K562 (cell line): ENCODE data around the gene AFDN. TPM values are rescaled to one million over a fixed set of nuclear protein-coding genes. Genes with fewer than 3 reads are reported as not detected.

Source experiments
- ARID3A ChIP-seq: IDR thresholded peaks from 2 replicates; pipeline ENCODE4 v1.6.1; 2012; ENCODE audit warnings: low read depth, low read length, improper control_type of control experiment, borderline replicate concordance
- C11orf30 ChIP-seq: fragments of 450-650 bp; IDR thresholded peaks from 2 replicates; pipeline ENCODE4 v1.6.1; 2016; ENCODE audit warnings: low read depth, mild to moderate bottlenecking
- CHCHD3 ChIP-seq: fragments of 250-450 bp; sonication (Bioruptor Pico); IDR thresholded peaks from 2 replicates; pipeline ENCODE4 v2.1.2; 2022; ENCODE audit warnings: mild to moderate bottlenecking
- CTBP1 ChIP-seq: fragments of 450-650 bp; IDR thresholded peaks from 2 replicates; pipeline ENCODE4 v1.6.1; 2016; ENCODE audit warnings: borderline replicate concordance
- CXXC5 ChIP-seq: fragments of 250-450 bp; sonication (Bioruptor Pico); IDR thresholded peaks from 2 replicates; pipeline ENCODE4 v1.8.0; 2022; ENCODE audit warnings: inconsistent platforms, mild to moderate bottlenecking, moderate library complexity
- DIDO1 ChIP-seq: fragments of 450-650 bp; IDR thresholded peaks from 2 replicates; pipeline ENCODE4 v1.6.1; 2016; ENCODE audit warnings: low read depth, missing biosample characterization, missing genetic modification characterization
- E2F4 ChIP-seq: sonication (generic); formaldehyde crosslinking; IDR thresholded peaks from 2 replicates; pipeline ENCODE4 v1.8.0; 2022; ENCODE audit warnings: mild to moderate bottlenecking, low read depth, missing genetic modification reagents
- GABPB1 ChIP-seq: sonication (generic); formaldehyde crosslinking; IDR thresholded peaks from 2 replicates; pipeline ENCODE4 v1.8.0; 2022; ENCODE audit warnings: mild to moderate bottlenecking, missing genetic modification reagents
- HDAC2 ChIP-seq: fragments of 450-650 bp; IDR thresholded peaks from 2 replicates; pipeline ENCODE4 v1.6.1; 2016; ENCODE audit warnings: mild to moderate bottlenecking
- HDGF ChIP-seq: fragments of 450-650 bp; IDR thresholded peaks from 2 replicates; pipeline ENCODE4 v1.6.1; 2016
- MYNN ChIP-seq, 2 experiments: sonication (generic); formaldehyde crosslinking in 1 of 2; IDR thresholded peaks; 2 replicates each; pipeline versions ENCODE4 v1.5.0 to v1.6.1; 2016 to 2020; ENCODE audit warnings: antibody characterized with exemption in 1 of 2, missing genetic modification reagents in 1 of 2
- NELFE ChIP-seq: IDR thresholded peaks from 2 replicates; pipeline ENCODE4 v1.6.1; 2011; ENCODE audit warnings: mild to moderate bottlenecking; ENCODE audit not compliant: insufficient read depth, insufficient read length
- PHF8 ChIP-seq: fragments of 200-600 bp; sonication (generic); IDR thresholded peaks from 2 replicates; pipeline ENCODE4 v1.6.1; 2012; ENCODE audit warnings: mixed run types, mild to moderate bottlenecking, inconsistent platforms, low read length, moderate library complexity, borderline replicate concordance
- RCOR1 ChIP-seq, 2 experiments: IDR thresholded peaks; 2 replicates each; pipeline ENCODE4 v1.6.1; 2012; ENCODE audit warnings: low read depth in 2 of 2, low read length in 2 of 2, borderline replicate concordance in 1 of 2, improper control_type of control experiment in 1 of 2
- RNF2 ChIP-seq: sonication (generic); IDR thresholded peaks from 2 replicates; pipeline ENCODE4 v1.6.1; 2016
- SNIP1 ChIP-seq: fragments of 450-650 bp; IDR thresholded peaks from 2 replicates; pipeline ENCODE4 v1.7.1; 2017; ENCODE audit warnings: low read depth, mild to moderate bottlenecking
- STAG1 ChIP-seq: sonication (generic); formaldehyde crosslinking; IDR thresholded peaks from 2 replicates; pipeline ENCODE4 v1.5.0; 2020; ENCODE audit warnings: missing genetic modification reagents, borderline replicate concordance
- TEAD1 ChIP-seq, 2 experiments: fragments of 450-650 bp in 1 of 2; sonication (generic) in 1 of 2; formaldehyde crosslinking; IDR thresholded peaks; 2 replicates each; pipeline versions ENCODE4 v1.4.0 to v1.8.0; 2020 to 2022; ENCODE audit warnings: mild to moderate bottlenecking in 2 of 2, missing genetic modification reagents in 1 of 2
- XRCC3 ChIP-seq: fragments of 450-650 bp; IDR thresholded peaks from 2 replicates; pipeline ENCODE4 v1.6.1; 2017; ENCODE audit warnings: mild to moderate bottlenecking, moderate library complexity
- ZBTB11 ChIP-seq, 3 experiments: fragments of 200-800 bp in 1 of 3; fragments of 250-450 bp in 1 of 3; fragments of 450-650 bp in 1 of 3; sonication (Bioruptor Pico) in 1 of 3; sonication (Bioruptor generic) in 1 of 3; formaldehyde crosslinking in 1 of 3; IDR thresholded peaks; 2 replicates each; pipeline versions ENCODE4 v1.6.1 to v1.8.0; 2016 to 2022; ENCODE audit warnings: mild to moderate bottlenecking in 2 of 3, missing genetic modification characterization in 2 of 3, missing compliant biosample characterization in 1 of 3, moderate library complexity in 1 of 3
- ZBTB17 ChIP-seq: fragments of 450-650 bp; formaldehyde crosslinking; IDR thresholded peaks from 2 replicates; pipeline ENCODE4 v1.4.0; 2020; ENCODE audit warnings: mild to moderate bottlenecking
- ZNF316 ChIP-seq: fragments of 450-650 bp; IDR thresholded peaks from 2 replicates; pipeline ENCODE4 v1.6.1; 2016
- ZNF324 ChIP-seq: fragments of 250-450 bp; sonication (Bioruptor Pico); IDR thresholded peaks from 2 replicates; pipeline ENCODE4 v1.4.0; 2020; ENCODE audit warnings: mild to moderate bottlenecking
- ZNF444 ChIP-seq: fragments of 250-450 bp; sonication (Bioruptor Pico); IDR thresholded peaks from 2 replicates; pipeline ENCODE4 v1.4.0; 2020; ENCODE audit warnings: mild to moderate bottlenecking, moderate library complexity
- polyA plus RNA-seq, 8 experiments: library from polyadenylated mRNA; depleted of rRNA in 4 of 8; stranded (reverse) in 5 of 8; unstranded in 3 of 8; fragments of >200 nt; fragmentation: Nextera tagmentation in 2 of 8; fragmentation: Illumina TruSeq in 1 of 8; extraction: Ambion mirVana in 2 of 8; extraction: Trizol in 1 of 8; gene quantifications; 2 replicates each; pipeline versions ENCODE4 v1.2.1 to v1.2.3, GENCODE V29; 2011 to 2014; ENCODE audit warnings: inconsistent platforms in 1 of 8, missing spikeins in 1 of 8
- total RNA-seq, 7 experiments: library from RNA; depleted of rRNA in 6 of 7; stranded (reverse); fragments of >200 nt in 6 of 7; fragmentation: Illumina TruSeq in 2 of 7; extraction: Trizol in 2 of 7; gene quantifications; 2 replicates each; pipeline versions ENCODE4 v1.2.1 to v1.2.3, GENCODE V29; 2011 to 2021; ENCODE audit warnings: low replicate concordance in 1 of 7

Gene AFDN
- total and polyA plus RNA-seq, 9 of the 15 experiments (the other 6 are each of a cell fraction or from before 2014, with no cell fraction given): 7.2 to 129 (median 105) TPM

- TF ChIP-seq E2F4 (CRISPR knock-in tag): no peak
- TF ChIP-seq CTBP1: peak; percentile 90
- peak; percentile 53; the same call in 1 of the 2 replicates for TF ChIP-seq ZBTB17
- TF ChIP-seq XRCC3: no peak
- no peak for TF ChIP-seq CHCHD3 (CRISPR knock-in tag)
- 0 out of 4 replicates have a peak, but pooled peaks of 1 of the 2 experiments have one; percentile 55 for TF ChIP-seq TEAD1 (CRISPR knock-in tag; IDR thresholded peaks at IDR 0.05)
- TF ChIP-seq SNIP1: no peak
- TF ChIP-seq HDGF: no peak
- peak; percentile 58 for TF ChIP-seq ZNF316
- TF ChIP-seq CXXC5 (CRISPR knock-in tag): no peak
- no peak for TF ChIP-seq GABPB1
- no peak for TF ChIP-seq STAG1 (CRISPR knock-in tag)
- TF ChIP-seq PHF8: no peak
- TF ChIP-seq C11orf30: peak; percentile 46; the same call in 1 of the 2 replicates
- TF ChIP-seq HDAC2: peak; percentile 62; the same call in 1 of the 2 replicates
- no peak for TF ChIP-seq ZNF444 (CRISPR knock-in tag)
- TF ChIP-seq RNF2: 0 out of 2 replicates have a peak, but pooled peaks have one; percentile 46
- peak in 1 of 2 experiments; percentile 88; a peak in 2 of 4 replicates for TF ChIP-seq RCOR1 (IDR thresholded peaks at IDR 0.05; ENCODE audit: borderline replicate concordance in 1 of 2, low read depth in 2 of 2, low read length in 2 of 2)
- no peak for TF ChIP-seq ZBTB11 (CRISPR knock-in tag; IDR thresholded peaks at IDR 0.05)
- peak; percentile 34; the same call in 1 of the 2 replicates for TF ChIP-seq MYNN (IDR thresholded peaks at IDR 0.05)
- no peak for TF ChIP-seq MYNN (CRISPR knock-in tag; IDR thresholded peaks at IDR 0.05)
- TF ChIP-seq ARID3A: peak; percentile 94; the same call in 1 of the 2 replicates
- no peak for TF ChIP-seq NELFE
- TF ChIP-seq DIDO1 (tag): no peak
- no peak for TF ChIP-seq ZNF324 (CRISPR knock-in tag)
Observed at GRCh38 chr6:167846997-167847606, 20.4 kb downstream of the AFDN start (continued).
